HG03039 (cell line): Measurements from ENCODE around the gene VPS26C.
"Not testable (repeated sequence)": the region's sequence is repeated elsewhere in the genome, so short reads cannot be mapped to it uniquely, and the experiment has no call there.

Experiments
- ATAC-seq: cut with Tn5 transposase; IDR thresholded peaks from one replicate; pipeline ENCODE4 v1.9.1; 2021; ENCODE audit warnings: mild to moderate bottlenecking, moderate library complexity; ENCODE audit not compliant: unreplicated experiment

The VPS26C gene

DNA sequence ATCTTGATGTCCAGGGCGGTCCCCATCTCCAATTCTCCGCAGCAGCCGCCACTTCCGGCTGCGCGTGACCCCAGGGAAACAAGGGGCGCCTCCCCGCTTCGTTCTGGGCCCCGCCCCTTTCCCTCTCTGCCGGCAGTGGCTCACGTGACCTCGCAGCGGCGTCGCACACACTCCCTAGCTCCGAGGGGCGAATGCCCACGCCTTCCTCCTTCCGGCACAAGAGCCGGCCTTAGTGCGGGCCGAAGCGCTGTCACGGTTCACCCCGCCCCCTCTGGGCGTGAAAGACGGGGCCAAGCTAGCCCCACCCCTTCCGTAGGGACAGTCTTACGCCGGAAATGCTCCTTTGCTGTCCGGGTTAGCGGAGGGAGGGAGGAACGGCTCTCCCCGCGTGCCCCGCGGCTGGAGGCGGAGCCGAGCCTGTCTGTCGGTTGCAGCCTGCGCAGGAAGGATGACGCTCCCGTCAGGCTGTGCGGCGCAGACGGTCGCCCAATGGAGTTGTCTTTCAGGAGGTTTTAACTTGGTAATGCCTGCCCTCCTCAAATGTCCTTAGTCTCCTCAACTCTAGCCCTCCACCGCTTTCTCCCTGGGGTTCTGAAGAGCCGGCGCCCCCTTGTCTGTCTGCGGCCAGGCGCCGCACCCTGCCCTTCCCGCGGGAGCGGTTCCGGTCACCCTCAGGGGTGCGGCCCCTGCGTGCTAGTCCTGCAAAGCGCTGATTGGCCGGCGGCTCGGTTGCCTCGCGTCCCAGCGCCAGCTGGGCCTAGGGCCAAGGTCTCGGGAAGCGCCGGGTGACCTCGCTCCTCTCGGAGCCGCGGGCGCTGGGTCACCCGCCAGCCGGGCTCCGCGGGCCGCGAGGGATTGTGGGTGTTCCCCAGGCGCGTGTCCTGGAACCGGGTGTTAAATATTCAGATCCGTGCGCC lies at the start of gene VPS26C:
TSS of gene VPS26C (minus strand) at position 66 of the 917 bp plus-strand sequence. CDS start at position 26, 40 bp downstream.
- ATAC-seq: peak; percentile 91

DNA sequence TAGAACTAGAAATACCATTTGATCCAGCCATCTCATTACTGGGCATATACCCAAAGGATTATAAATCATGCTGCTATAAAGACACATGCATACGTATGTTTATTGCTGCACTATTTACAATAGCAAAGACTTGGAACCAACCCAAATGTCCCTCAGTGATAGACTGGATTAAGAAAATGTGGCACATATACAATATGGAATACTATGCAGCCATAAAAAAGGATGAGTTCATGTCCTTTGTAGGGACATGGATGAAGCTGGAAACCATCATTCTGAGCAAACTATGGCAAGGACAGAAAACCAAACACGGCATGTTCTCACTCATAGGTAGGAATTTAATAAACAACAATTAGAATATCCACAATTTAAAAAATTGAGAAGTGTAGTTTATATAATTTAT lies 48.9 kb upstream of the VPS26C start:
- not testable (repeated sequence) for ATAC-seq

DNA sequence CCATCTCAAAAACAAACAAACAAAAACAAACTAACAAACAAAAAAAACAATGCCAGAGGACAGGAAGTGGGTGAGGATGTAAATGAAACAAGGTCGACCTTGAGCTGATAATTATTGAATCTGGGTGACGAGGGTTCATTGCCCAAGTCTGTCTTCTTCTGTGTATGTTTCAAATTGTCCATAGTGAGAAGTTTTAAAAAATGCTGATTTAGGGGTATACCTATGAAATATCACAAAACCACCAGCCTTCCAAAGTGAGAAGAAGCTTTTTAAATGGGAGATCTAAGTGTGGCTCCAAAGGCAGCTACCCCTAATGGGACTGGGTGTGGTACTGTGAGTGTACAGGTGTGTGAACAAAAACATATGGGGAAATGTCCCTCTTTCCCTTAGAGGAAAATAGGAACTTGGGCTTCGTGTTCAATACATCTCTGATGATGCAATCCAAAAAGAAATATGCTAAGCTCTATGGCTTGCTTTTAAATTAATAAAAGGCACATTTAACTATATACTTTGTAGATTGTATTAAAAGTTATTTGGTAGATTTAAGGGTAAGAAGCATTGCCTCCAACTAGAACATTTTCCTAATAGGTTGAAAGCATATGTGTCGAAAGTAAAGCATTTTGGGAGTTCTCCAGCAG lies 33.1 kb upstream of the VPS26C start:
- ATAC-seq: no peak

DNA sequence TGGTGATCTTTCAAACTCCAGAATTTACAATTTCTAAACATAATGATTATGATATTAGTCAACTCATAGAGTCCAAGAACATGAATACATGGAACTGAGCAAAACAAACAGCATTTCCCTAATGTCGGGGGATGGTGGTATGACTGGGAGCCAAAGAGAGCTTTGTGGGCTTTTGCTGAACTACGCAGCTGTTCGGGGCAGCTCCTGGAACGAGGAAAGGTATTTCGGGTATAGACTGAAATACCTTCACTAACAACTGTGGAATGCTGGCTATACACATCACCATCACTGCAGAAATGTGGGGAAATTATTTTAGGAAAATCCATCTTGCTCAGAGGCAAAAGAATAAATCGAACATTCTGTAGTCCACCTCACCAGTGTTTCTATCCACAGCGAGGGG lies 30.2 kb upstream of the VPS26C start:
- ATAC-seq: no peak

DNA sequence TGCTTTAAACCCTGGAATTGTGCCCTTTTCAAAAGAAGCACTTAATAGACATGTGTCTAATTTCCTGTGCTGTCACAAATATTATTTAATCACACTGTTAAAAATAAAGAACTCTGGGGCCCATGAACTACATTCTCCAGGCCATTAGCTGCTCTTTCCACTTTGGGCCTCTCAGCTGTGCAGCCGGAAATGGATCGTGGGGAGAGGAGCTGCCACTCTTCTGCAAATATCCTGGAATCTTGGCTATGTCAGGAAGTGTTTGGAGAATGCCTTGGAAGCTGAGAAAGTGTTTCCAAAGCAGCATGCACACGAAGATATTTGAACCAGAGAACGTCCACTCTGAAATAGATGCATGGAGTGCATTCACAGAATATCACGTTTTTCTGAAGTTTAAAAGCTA lies 27.5 kb upstream of the VPS26C start:
- no peak for ATAC-seq

DNA sequence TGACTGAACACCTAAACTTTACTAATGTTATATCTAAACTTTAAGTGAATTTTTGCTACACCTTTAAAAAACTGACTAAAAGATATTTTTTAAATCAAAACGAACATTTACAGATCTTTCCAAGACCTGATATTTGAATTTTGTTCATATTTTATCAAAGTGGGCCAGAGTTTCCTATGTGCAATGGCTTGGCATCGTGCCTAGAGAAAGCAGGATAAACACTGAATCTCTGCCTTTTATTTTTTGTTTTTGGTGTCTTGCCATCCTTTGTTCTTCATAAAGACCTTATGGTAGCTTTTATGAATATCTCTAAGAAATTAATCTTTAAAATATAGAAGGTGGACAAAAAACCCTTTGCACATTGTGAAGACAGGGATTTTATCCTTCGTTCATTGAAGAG lies 25.8 kb upstream of the VPS26C start:
- ATAC-seq: no peak

DNA sequence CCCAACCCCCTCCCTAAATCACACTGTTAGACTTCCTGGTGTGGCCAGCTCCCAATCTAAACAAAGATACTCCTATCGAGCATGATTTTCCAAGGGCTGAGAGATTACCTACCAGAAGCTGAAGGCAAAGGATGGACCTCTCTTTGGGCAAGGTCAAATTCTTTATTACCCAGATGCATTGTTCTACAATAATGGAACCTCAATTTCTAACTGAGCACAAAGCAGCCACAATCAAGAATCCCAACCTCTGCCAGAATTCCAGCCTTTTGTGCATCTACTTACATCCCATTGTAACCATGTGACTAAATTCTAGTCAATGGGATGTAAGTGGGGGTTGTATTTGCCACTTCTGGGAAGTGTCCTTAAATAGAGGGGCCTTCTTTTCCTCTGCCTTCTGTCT lies 24.9 kb upstream of the VPS26C start:
- no peak for ATAC-seq

DNA sequence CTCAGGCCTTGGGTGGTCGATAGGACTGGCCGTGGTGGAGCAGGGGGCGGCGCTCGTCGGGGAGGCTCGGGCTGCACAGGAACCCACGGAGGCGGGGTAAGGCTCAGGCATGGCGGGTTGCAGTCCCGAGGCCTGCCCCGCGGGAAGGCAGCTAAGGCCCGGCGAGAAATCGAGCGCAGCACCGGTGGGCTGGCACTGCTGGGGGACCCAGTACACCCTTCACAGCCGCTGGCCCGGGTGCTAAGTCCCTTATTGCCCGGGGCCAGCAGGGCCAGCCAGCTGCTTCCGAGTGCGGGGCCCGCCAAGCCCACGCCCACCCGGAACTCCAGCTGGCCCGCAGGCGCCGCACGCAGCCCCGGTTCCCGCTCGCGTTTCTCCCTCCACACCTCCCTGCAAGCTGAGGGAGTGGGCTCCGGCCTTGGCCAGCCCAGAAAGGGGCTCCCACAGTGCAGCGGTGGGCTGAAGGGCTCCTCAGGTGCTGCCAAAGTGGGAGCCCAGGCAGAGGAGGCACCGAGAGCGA lies 16.1 kb upstream of the VPS26C start:
- ATAC-seq: not testable (repeated sequence)

DNA sequence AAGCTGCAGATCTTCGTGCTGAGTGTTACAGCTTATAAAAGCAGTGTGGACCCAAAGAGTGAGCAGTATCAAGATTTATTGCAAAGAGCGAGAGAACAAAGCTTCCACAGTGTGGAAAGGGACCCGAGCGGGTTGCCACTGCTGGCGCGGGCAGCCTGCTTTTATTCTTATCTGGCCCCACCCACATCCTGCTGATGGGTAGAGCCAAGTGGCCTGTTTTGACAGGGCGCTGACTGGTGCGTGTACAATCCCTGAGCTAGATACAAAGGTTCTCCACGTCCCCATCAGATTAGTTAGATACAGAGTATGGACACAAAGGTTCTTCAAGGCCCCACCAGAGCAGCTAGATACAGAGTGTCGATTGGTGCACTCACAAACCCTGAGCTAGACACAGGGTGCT lies 15.5 kb upstream of the VPS26C start:
- ATAC-seq: not testable (repeated sequence)

DNA sequence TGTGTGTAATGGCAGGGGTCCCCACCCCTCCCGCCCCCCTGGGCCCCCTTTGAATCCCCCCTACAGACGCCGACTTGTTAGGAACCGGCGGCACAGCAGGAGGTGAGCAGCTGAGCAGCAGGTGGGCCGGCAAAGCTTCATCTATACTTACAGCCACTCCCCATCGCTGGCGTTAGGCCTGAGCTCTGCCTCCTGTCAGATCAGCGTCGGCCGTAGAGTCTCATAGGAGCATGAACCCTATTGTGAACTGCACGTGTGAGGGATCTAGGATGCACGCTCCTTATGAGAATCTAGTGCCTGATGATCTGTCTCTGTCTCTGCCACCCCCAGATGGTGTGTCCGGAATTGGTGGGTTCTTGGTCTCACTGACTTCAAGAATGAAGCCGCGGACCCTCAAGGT lies 14.9 kb upstream of the VPS26C start:
- ATAC-seq: no peak

DNA sequence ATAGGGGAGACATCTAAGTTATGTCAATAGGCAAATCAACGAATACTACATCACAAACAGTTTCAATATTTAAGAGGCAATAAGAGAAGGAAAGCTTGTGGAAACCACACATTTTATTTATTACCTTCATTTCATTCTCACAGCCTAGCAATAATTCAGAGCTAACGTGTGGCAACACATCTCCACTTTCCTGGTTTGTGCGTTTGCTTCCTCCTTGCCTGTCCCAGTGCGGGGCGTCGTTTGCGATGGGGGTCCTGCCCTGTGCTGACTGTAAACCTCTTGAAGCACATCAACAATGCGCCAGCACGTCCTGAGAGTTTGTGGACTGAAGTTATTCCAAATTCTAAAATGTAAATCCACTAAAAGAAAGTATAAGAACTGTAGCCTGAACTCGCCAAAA lies 14.4 kb upstream of the VPS26C start:
- ATAC-seq: no peak

DNA sequence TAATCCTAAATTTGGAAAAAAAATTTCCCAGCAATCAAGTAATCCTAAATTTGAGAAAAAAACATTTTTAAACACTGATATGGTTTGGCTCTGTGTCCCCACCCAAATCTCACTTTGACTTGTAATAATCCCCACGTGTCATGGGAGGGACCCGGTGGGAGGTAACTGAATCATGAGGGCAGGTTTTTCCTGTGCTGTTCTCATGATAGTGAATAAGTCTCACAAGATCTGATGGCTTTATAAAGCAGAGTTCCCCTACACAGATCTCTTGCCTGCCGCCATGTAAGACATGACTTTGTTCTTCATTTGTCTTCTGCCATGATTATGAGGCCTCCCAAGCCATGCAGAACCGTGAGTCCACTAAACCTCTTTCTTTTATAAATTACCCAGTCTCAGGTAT lies 12.1 kb upstream of the VPS26C start:
- not testable (repeated sequence) for ATAC-seq

DNA sequence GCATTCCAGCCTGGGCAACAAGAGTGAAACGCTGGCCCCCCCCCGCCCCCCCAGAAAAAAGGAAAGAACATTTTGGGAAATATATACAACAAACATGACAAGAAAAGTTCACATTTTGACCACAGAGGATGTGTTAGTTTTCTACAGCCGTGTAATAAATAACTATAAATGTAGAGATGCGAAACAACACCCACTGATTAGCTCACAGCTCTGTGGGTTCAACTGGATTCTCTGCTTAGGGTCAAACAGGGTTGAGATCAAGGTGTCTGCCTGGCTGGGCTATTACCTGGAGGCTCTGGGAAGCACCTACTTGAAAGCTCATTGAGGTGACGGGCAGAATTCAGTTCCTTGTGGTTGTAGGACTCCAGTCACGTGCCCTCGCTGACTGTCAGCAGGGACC lies 11.1 kb upstream of the VPS26C start:
- no peak for ATAC-seq

DNA sequence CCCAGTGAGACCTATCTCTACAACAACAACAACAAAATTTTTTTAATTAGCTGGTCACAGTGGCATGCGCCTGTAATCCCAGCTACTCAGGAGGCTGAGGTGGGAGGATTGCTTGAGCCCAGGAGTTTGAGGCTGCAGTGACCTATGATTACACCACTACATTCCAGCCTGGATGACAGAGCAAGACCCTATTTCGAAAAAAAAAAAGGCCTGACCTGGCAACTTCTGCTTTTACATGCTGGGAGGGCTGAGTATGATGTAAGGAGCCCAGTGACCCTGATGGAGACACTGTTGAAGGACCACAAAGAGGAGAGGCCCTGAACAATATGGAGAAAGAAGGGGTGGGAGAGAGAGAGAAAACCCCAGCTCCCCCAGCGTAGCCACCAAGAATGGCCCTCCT lies 9.2 kb upstream of the VPS26C start:
- no peak for ATAC-seq

DNA sequence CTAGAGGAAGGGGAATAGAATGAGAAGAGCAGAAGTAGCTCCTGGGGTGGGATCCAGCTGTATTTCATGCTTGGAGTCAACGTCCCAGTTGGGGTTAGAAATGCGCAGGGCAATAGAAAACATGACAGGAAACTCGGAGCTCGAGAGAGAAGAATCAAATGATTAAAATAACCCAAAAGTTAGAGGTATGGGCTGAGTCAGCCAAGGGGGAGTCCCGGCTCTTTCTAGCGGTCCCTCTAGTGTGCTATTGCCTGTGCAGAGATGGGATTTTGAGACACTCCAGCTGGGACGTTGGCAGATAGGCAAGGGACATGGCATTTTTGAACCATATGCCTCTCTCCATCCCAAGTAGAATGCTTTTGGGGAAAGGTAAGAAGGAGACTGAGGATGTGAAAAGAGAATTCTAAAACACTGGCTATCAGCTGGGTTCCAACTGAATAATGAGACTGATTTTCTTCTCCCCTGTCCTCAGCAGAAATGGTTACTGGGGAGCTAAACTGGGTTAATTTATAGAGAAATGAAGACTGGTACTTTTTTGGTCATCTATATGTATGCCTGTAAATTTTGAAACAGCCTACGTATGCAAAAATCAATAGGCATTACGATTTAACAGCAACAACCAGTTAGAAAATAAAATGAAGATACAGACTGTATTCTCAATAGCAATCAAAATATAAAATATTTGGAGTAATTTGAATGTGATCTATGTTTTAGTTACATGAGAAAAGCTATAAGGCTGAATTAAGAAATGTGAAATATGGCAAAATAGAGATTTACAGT lies 7.0 kb upstream of the VPS26C start:
- no peak for ATAC-seq

DNA sequence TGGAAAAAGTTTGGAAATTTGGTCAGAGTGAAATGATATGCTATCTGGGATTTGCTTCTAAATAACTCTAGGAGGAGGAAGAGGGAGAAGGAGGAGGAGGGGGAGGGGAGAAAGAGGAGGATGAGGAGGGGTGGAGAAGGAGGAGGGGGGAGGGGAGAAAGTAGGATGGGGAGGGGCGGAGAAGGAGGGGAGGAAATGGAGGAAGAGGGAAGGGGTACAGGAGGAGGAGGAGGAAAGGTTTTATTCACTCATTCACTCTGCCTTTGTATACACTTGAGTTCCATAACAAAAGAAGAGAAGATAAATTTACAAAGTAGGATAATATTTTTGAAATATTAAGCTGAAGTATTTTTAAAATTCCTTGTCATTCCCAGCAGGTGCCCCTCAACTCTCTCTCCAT lies 6.3 kb upstream of the VPS26C start:
- no peak for ATAC-seq

DNA sequence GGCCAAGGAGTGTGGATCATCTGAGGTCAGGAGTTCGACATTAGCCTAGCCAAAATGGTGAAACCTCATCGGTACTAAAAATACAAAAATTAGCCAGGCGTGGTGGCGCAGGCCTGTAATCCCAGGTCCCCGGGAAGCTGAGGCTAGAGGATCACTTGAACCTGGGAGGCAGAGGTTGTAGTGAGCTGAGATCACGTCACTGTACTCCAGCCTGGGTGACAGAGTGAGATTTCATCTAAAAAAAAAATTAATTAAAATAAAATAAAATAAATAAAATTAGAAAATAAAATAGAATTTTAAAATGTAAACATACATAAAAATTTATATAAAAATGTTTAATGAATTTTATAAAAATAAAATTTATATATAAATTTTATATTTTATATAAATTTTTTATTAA lies 5.8 kb upstream of the VPS26C start:
- no peak for ATAC-seq

DNA sequence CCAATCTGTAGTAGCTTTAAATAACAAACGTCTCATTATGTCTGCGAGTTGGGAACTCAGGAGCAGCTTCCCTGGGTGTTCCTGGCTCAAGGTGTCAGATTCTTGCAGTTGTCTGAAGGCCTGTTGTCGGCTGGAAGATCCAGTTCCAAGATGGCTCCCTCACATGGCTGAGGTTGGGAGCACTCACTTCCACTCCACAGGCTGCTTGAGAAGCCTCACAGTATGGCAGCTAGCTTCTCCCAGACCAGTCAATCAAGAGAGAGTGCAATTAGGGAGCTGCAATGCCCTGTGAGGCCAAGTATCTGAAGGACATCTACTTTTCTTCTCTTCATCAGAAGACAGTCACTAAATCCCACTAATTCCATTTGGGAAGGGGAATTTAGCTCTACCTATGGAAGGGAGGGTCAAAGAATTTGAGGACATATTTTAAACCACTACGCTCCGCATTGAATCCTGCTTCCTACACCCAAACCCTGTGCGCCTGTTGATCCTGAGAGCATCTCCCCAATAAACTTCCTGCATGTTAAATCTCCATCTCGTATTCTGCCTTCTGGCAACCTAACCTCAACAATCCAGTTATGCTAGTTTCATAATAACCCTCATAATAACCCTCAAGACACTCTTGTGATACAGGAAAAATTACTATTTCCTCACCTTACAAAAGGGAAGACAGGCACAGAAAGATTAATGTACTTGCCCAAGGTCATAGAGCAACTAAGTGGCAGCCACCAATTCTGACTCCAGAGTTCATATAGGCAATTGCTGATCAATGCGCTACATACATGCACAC lies 3.6 kb upstream of the VPS26C start:
- no peak for ATAC-seq

DNA sequence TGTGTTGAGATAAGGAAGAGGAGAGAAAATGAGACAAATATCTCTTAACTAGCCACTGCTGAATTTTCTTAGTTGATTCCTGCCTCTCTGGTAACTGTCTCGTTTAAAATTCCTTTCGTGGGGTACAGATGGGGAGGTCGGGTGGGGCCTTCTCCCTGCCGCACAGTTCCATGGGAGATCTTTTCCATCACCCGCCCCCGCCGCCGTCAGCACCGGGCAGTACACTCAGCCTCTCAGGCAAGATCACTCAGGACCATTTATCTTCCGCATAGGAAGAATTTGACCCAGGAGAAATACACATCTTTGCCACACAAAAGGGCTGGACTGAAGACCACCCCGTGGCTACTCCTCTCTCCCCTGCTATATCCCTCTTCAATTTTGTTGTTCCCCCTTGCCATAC lies 2.3 kb upstream of the VPS26C start:
- no peak for ATAC-seq

DNA sequence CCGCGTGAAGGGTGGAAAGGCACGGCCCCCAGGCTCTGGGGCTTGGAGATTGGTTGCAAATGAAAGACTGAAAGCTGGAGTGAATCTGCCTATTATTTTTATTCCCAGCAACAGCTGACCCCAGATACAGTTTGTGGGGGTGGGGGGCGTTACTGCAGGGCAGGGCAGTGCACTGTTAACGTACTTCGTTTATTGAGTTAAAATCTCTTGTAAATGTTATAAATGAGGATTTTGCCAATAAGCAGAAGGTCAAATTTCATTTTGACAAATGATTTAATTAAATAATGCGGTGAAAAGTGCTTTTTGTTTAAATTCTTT lies 1.0 kb upstream of the VPS26C start:
- no peak for ATAC-seq
